A549 treated with GW870086 at 1 μM for 4 hours (cell line): ENCODE data around the gene TUT1. TPM values are rescaled to one million over a fixed set of nuclear protein-coding genes. Genes with fewer than 3 reads are reported as not detected.

Source experiments
- total RNA-seq: library from RNA; stranded (reverse); fragments of 200-300 nt; extraction: Qiagen RNA extraction; gene quantifications from 5 replicates; pipeline ENCODE4 v1.2.3, GENCODE V29; 2022; ENCODE audit warnings: low read depth

Gene TUT1
- total RNA-seq: 12.2 to 15.0 TPM (median 14.7 TPM) in 5 replicates

GRCh38 chr11:62591448-62592145, at the start of gene TUT1:
TSS of gene TUT1 (minus strand) at chr11:62591523. CDS start at chr11:62591485, 38 bp downstream.

GRCh38 chr11:62621567-62622470, 30.5 kb upstream of the TUT1 start, which contains the start of gene B3GAT3:
TSS of gene B3GAT3 (minus strand) at chr11:62621986. CDS start at chr11:62621947, 39 bp downstream.

DNA sequence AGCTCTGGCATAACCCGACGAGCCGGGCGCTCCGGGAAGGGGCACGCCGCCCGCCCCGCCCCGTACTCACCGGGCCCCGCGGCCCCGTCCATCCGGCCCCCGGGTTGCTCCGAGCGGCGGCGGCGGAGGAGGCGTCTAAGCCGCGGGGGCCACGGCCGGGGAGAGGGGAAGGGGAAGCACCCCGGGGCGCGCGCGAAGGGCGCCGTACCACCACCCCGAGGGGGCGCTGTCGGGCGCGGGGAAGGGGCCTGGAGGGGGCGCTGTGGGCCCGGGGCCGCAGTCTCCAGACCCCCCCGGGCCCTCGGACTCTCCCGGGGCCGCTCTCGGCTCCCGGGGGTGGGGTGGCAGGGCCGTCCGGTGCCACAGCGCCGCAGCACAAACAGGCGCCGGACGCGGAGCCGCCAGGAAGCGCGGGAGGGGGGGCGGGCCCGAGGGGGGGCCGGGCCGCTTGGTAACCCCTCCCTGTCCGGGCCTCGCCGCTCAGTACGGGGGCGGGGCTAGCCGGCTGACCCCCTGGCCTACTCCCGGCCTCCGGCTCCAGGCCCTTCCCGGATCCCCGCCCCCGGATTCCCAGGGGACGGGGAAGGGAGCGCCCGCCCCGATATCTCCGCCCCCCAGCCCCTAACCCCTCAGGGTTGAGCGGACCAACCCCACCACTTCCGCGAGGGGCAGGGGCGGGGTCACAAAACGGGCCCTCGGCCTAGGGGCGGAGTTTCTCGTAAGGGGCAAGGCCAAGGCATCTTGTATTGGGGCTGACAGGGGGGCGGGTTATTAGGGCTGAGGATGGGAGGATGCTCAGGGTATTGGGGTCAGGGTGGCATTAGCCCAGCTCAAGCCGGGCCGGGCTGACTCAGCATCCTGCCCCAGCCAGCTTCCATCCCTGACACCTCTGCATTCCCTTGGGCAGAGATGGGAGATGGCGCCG, 21.3 kb upstream of the TUT1 start, which contains the start of the genes EML3 and ROM1:
EML3 (minus strand) TSS at position 410 of the 925 bp plus-strand sequence; CDS start at position 92, 318 bp downstream.
ROM1 (plus strand) TSS at position 892 of the 925 bp plus-strand sequence; CDS start at position 917, 25 bp downstream.

GRCh38 chr11:62601372-62602140, 10.2 kb upstream of the TUT1 start, which contains the start of gene MTA2:
TSS of gene MTA2 (minus strand) at chr11:62601865. CDS start at chr11:62601450, 415 bp downstream.

DNA sequence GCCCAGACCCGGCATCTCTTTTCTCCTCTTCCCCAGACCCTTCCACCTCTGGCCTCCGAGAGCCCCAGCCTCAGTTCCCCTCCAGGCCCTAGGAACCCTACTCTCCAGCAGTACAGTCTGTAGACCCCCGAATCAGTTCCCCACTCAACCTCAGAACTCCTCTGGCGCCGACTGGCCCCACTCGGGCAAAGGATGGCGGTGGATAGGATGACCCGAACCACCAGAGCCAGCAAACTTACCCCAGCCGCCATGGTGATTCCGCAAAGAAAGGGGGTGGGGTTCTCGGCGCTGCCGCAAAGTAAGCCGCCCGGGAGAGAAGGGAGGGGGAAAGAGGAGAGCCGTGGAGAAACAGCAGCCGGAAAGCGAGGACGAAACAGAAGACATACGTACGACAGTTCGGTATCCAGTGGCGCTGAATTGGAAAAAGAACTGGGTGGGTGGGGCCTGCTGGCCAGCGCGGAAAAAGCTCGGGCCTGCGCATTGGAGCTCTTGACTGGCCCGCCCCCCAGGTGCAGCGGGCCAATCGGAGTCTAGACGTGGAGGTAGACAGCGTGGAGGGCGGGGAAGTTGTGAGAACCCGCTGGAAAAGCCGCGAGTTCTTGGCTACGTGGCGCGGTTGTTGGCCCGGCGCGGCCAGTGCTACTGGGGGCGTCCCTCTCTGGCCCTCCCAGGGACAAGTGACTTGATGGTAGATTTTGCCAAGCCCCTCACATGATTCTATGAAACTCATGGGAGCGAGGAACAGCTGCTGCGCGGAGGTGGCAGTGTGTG, 17.5 kb downstream of the TUT1 start, which contains the start of gene EEF1G:
EEF1G (minus strand) TSS at position 300 of the 771 bp plus-strand sequence; CDS start at position 251, 49 bp downstream.

DNA sequence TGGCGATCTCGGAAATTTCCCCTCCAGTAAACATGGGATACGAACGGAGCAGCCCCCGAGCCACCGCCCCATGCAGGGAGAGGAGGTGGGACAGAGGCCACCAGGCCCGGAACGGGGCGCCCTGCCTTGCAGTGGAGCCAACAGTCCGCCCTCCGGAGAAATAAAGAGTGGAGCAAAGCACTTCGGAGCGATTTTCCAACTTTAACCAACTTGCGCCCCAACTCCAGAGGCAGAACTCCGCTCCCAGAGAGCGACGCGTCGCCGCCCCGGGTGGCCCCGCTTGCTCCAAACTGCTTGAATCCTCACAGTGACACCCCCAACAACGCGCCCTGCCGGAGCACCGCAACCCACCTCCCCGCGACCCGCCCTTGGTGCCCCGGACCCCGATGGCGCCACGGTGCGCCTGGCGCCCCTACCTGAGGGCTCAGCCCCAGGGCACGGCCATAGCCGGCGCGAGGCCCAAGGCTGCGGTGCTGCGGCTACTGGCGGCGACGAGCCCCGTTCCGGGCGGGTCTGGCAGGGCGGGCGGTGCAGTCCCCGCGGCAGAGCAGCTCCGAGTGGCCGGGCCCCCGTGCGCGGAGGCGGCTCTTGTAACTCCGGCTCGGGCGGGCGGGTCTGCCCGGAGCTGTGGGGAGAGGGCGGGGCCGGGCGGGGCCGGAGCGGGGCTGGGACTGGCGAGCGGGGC, 44.9 kb downstream of the TUT1 start, which contains the start of gene AHNAK:
AHNAK (minus strand) TSS at position 563 of the 685 bp plus-strand sequence. CDS start 10,708 bp downstream, outside the sequence.

Other genes with a start within 250 kb of the TUT1 start
- 0.40 TPM in 1 of 5 replicates, not detected in the others for gene SCGB1A1, start 172.5 kb downstream of the TUT1 start, total RNA-seq
- 304 to 395 TPM (median 360 TPM) in 5 replicates for gene AHNAK, start 44.7 kb downstream of the TUT1 start, total RNA-seq
- 1,850 to 2,033 TPM (median 1,975 TPM) in 5 replicates for gene EEF1G, start 17.6 kb downstream of the TUT1 start, total RNA-seq
- gene MTA2, start 10.3 kb upstream of the TUT1 start, total RNA-seq: 82.9 to 91.9 TPM (median 87.9 TPM) in 5 replicates
- 17.5 to 23.8 TPM (median 22.3 TPM) in 5 replicates for gene EML3, start 21.3 kb upstream of the TUT1 start, total RNA-seq
- 3.7 to 5.5 TPM (median 4.0 TPM) in 5 replicates for gene ROM1, start 21.7 kb upstream of the TUT1 start, total RNA-seq
- gene B3GAT3, start 30.5 kb upstream of the TUT1 start, total RNA-seq: 41.9 to 58.0 TPM (median 50.7 TPM) in 5 replicates
- gene GANAB, start 55.1 kb upstream of the TUT1 start, total RNA-seq: 237 to 277 TPM (median 252 TPM) in 5 replicates
- gene INTS5, start 61.8 kb upstream of the TUT1 start, total RNA-seq: 16.8 to 21.9 TPM (median 20.6 TPM) in 5 replicates
- gene C11orf98, start 73.7 kb upstream of the TUT1 start, total RNA-seq: 128 to 151 TPM (median 135 TPM) in 5 replicates
- gene CSKMT, start 73.8 kb upstream of the TUT1 start, total RNA-seq: 10.6 to 15.9 TPM (median 12.7 TPM) in 5 replicates
- 26.5 to 36.8 TPM (median 35.2 TPM) in 5 replicates for gene UQCC3, start 80.2 kb upstream of the TUT1 start, total RNA-seq
- 3.8 to 4.6 TPM (median 4.2 TPM) in 5 replicates for gene LBHD1, start 80.7 kb upstream of the TUT1 start, total RNA-seq
- 111 to 129 TPM (median 116 TPM) in 5 replicates for gene UBXN1, start 87.5 kb upstream of the TUT1 start, total RNA-seq
- 0.06 to 0.17 TPM (median 0.10 TPM) in 4 of 5 replicates, not detected in the other for gene LRRN4CL, start 98.0 kb upstream of the TUT1 start, total RNA-seq
- 61.1 to 97.7 TPM (median 72.8 TPM) in 5 replicates for gene BSCL2, start 115.9 kb upstream of the TUT1 start, total RNA-seq
- gene GNG3, start 116.2 kb upstream of the TUT1 start, total RNA-seq: not detected in 5 replicates
- 36.2 to 42.4 TPM (median 39.6 TPM) in 5 replicates for gene HNRNPUL2, start 135.9 kb upstream of the TUT1 start, total RNA-seq
- 29.4 to 34.3 TPM (median 30.7 TPM) in 5 replicates for gene TTC9C, start 137.0 kb upstream of the TUT1 start, total RNA-seq
- 1.2 to 1.9 TPM (median 1.4 TPM) in 5 replicates for gene ZBTB3, start 162.6 kb upstream of the TUT1 start, total RNA-seq
- gene POLR2G, start 170.1 kb upstream of the TUT1 start, total RNA-seq: 172 to 182 TPM (median 178 TPM) in 5 replicates
- 12.1 to 14.7 TPM (median 12.9 TPM) in 5 replicates for gene TAF6L, start 179.9 kb upstream of the TUT1 start, total RNA-seq
- gene TMEM179B, start 195.9 kb upstream of the TUT1 start, total RNA-seq: 77.5 to 92.9 TPM (median 83.8 TPM) in 5 replicates
- gene TMEM223, start 200.5 kb upstream of the TUT1 start, total RNA-seq: 18.0 to 29.5 TPM (median 28.1 TPM) in 5 replicates
- 38.0 to 53.7 TPM (median 50.7 TPM) in 5 replicates for gene NXF1, start 213.9 kb upstream of the TUT1 start, total RNA-seq
- 17.8 to 25.6 TPM (median 24.5 TPM) in 5 replicates for gene STX5, start 240.5 kb upstream of the TUT1 start, total RNA-seq
- gene TEX54, start 241.3 kb upstream of the TUT1 start, total RNA-seq: not detected in 5 replicates
- gene WDR74, start 248.1 kb upstream of the TUT1 start, total RNA-seq: 73.9 to 82.8 TPM (median 77.6 TPM) in 5 replicates